ENCODE data around the gene CSNK1G3.

The CSNK1G3 gene

GRCh38 chr5:123645024-123645603, 133.1 kb downstream of the CSNK1G3 start:
- no peak for DNase-seq (ENCODE audit: low read depth in 2 of 2)

- DNase-seq (ENCODE audit: low read depth in 2 of 2) = no peak
These were observed 135.1 kb downstream of the CSNK1G3 start for GRCh38 chr5:123647066-123647465.

GRCh38 chr5:123651234-123651633, 139.3 kb downstream of the CSNK1G3 start:
- DNase-seq (ENCODE audit: low read depth in 2 of 2) = no peak

GRCh38 chr5:123659011-123659410, 147.0 kb downstream of the CSNK1G3 start:
- DNase-seq (ENCODE audit: low read depth in 2 of 2) = no peak

- no peak for DNase-seq (ENCODE audit: low read depth in 2 of 2)
These were observed 147.5 kb downstream of the CSNK1G3 start for GRCh38 chr5:123659495-123659894.

DNA sequence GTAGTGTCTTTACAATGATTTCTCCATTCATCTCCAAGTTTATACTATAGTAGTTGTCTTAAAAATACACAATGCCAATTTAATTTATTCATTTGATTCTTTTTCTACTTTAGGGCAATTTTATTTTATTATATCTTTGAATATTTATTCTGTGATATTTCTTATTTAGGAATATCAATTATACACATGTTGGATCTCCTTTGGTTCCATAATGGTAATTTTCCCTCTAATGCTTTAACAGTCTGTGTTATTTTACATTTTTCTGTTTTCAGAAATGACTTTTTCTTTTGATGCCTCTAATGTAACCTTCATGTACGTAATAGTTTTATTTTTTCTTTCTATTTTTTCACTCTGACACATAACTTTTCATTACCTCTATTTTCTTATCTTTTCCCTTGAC, 153.0 kb downstream of the CSNK1G3 start:
- no peak for DNase-seq (ENCODE audit: low read depth in 2 of 2)

DNA sequence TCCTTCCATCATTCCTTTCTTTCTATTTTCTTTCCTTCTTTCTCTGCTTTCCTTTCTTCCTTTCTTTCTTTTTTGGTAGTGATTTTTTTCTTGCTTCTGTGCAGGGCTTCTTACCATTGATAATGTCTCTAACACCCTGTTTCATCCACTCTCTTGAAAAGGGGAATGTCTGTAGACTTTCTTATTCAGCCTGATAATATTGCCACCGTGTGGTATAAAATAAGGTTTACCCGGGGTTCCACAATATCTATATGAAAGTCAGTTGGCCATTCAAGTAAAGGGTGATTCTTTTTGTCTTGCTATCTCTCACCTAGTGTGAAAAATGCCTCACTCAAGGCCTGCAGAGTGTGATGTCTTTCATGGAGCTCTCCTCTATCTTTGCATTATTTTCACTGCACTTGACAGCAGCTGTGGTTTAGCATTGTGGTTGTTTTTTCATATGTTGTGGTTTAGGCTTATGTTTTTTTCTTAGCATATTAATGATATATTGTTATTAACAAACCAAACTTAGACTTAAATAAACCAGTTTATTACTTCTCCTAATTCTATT, 153.9 kb downstream of the CSNK1G3 start:
- DNase-seq (ENCODE audit: low read depth in 2 of 2) = no peak
